H1 (cell line): Measurements from ENCODE around the gene KCNQ1. TPM values are rescaled to one million over a fixed set of nuclear protein-coding genes. Genes with fewer than 3 reads are reported as not detected.

Experiments used
- CTCF ChIA-PET: fragments of 300-600 bp; sonication (Branson Sonifier 250); formaldehyde crosslinking; loops from one replicate; lab custom pipeline; 2021; ENCODE audit not compliant: partially characterized antibody; lab: Charles Lee
- POLR2A ChIA-PET: fragments of 300-600 bp; sonication (Branson Sonifier 250); formaldehyde crosslinking; loops from one replicate; lab custom pipeline; 2021; ENCODE audit warnings: inconsistent platforms; ENCODE audit not compliant: partially characterized antibody; lab: Charles Lee
- DNase-seq, 2 experiments: peaks; one replicate each; pipeline versions ENCODE4 v3.0.0 to v3.0.0-alpha.2; 2010 to 2022; ENCODE audit warnings: low spot score in 2 of 2, low read depth in 1 of 2, mixed read lengths in 1 of 2
- FAIRE-seq: peaks from 2 replicates; lab custom pipeline; 2011; peaks lifted over from hg19 to GRCh38; lab: Jason Lieb, UNC
- H2AFZ ChIP-seq: 2 replicates; pipeline ENCODE4 v1.8.1; 2012; ENCODE audit warnings: low read length, inconsistent platforms
- H2AK5ac ChIP-seq: 2 replicates; pipeline ENCODE4 v1.6.1; 2013; ENCODE audit warnings: low read depth, low read length
- H2BK120ac ChIP-seq: replicated peaks from 2 replicates; pipeline ENCODE3; 2013; ENCODE audit warnings: low read depth, low read length, inconsistent platforms
- H2BK12ac ChIP-seq: 2 replicates; pipeline ENCODE4 v1.6.1; 2013; ENCODE audit warnings: low read depth, low read length
- H2BK15ac ChIP-seq: 2 replicates; pipeline ENCODE4 v1.6.1; 2013; ENCODE audit warnings: low read length
- H2BK20ac ChIP-seq: 2 replicates; pipeline ENCODE4 v1.6.1; 2013; ENCODE audit warnings: low read length
- H2BK5ac ChIP-seq: 2 replicates; pipeline ENCODE4 v1.6.1; 2013; ENCODE audit warnings: low read depth, low read length
- H3K14ac ChIP-seq: 2 replicates; pipeline ENCODE4 v1.6.1; 2013; ENCODE audit warnings: inconsistent platforms; ENCODE audit not compliant: insufficient read length
- H3K18ac ChIP-seq: 2 replicates; pipeline ENCODE4 v1.6.1; 2013; ENCODE audit warnings: low read length; ENCODE audit errors: extremely low read depth
- H3K23ac ChIP-seq: 2 replicates; pipeline ENCODE4 v1.6.1; 2013; ENCODE audit warnings: inconsistent platforms; ENCODE audit not compliant: insufficient read length
- H3K23me2 ChIP-seq: 2 replicates; pipeline ENCODE4 v1.6.1; 2013; ENCODE audit warnings: low read depth, low read length
- H3K27ac ChIP-seq: 2 replicates; pipeline ENCODE4 v1.6.1; 2011; ENCODE audit warnings: low read depth, low read length, inconsistent platforms
- H3K27me3 ChIP-seq, 4 experiments: replicated peaks in 1 of 4; 1 replicate in 1 of 4; 2 replicates in 3 of 4; pipeline versions ENCODE4 v1.6.1 to v1.8.1; 2011 to 2013; ENCODE audit warnings: low read length in 3 of 4, mild to moderate bottlenecking in 3 of 4, inconsistent platforms in 2 of 4, mixed read lengths in 2 of 4, moderate library complexity in 1 of 4; ENCODE audit not compliant: control insufficient read depth in 3 of 4, insufficient read depth in 3 of 4; ENCODE audit errors: extremely low read depth in 1 of 4
- H3K36me3 ChIP-seq, 4 experiments: 2 replicates each; pipeline versions ENCODE4 v1.6.1 to v1.8.1; 2011 to 2013; ENCODE audit warnings: mild to moderate bottlenecking in 4 of 4, low read length in 3 of 4, moderate library complexity in 2 of 4, control low read depth in 1 of 4, inconsistent platforms in 1 of 4; ENCODE audit not compliant: insufficient read depth in 4 of 4, control insufficient read depth in 2 of 4
- H3K4ac ChIP-seq: replicated peaks from 2 replicates; pipeline ENCODE3; 2013; ENCODE audit warnings: low read length, low read depth, mixed read lengths, inconsistent platforms; ENCODE audit not compliant: insufficient read length
- H3K4me1 ChIP-seq, 4 experiments: replicated peaks in 1 of 4; 1 replicate in 1 of 4; 2 replicates in 3 of 4; pipeline versions ENCODE4 v1.6.1 to v1.8.1; 2011 to 2013; ENCODE audit warnings: low read length in 3 of 4, inconsistent platforms in 2 of 4, mixed read lengths in 1 of 4; ENCODE audit not compliant: insufficient read depth in 4 of 4, control insufficient read depth in 3 of 4
- H3K4me2 ChIP-seq, 2 experiments: 2 replicates each; pipeline versions ENCODE4 v1.6.1 to v1.8.1; 2011 to 2013; ENCODE audit warnings: low read depth in 2 of 2, low read length in 2 of 2, control low read depth in 1 of 2, inconsistent platforms in 1 of 2, mild to moderate bottlenecking in 1 of 2; ENCODE audit not compliant: insufficient read depth in 1 of 2
- H3K4me3 ChIP-seq, 4 experiments: fragments of 200-600, 300-600 bp in 1 of 4; sonication (generic), shearing (Covaris generic), sonication (Bioruptor Twin) in 1 of 4; 2 replicates each; pipeline versions ENCODE4 v1.5.1 to v1.8.1; 2011 to 2016; ENCODE audit warnings: low read length in 4 of 4, low read depth in 3 of 4, control low read depth in 2 of 4, inconsistent platforms in 2 of 4, mild to moderate bottlenecking in 2 of 4, mixed read lengths in 1 of 4, moderate library complexity in 1 of 4; ENCODE audit not compliant: insufficient read depth in 2 of 4; ENCODE audit errors: extremely low read depth in 1 of 4
- H3K56ac ChIP-seq: replicated peaks from 2 replicates; pipeline ENCODE3; 2013; ENCODE audit warnings: low read depth, mild to moderate bottlenecking, mixed read lengths, low read length, inconsistent platforms; ENCODE audit not compliant: insufficient read length
- H3K79me1 ChIP-seq: 2 replicates; pipeline ENCODE4 v1.6.1; 2013; ENCODE audit warnings: low read depth, low read length, control low read depth
- H3K79me2 ChIP-seq, 2 experiments: 2 replicates each; pipeline versions ENCODE4 v1.6.1 to v1.8.1; 2012 to 2013; ENCODE audit warnings: low read length in 2 of 2, mild to moderate bottlenecking in 2 of 2, inconsistent platforms in 1 of 2; ENCODE audit not compliant: insufficient read depth in 2 of 2, control insufficient read depth in 1 of 2
- H3K9ac ChIP-seq, 4 experiments: replicated peaks in 1 of 4; 1 replicate in 1 of 4; 2 replicates in 3 of 4; pipeline versions ENCODE4 v1.6.1 to v1.8.1; 2011 to 2013; ENCODE audit warnings: low read depth in 3 of 4, low read length in 3 of 4, control low read depth in 2 of 4, mild to moderate bottlenecking in 2 of 4, moderate library complexity in 2 of 4, inconsistent platforms in 1 of 4; ENCODE audit errors: extremely low read depth in 1 of 4
- H3K9me3 ChIP-seq, 2 experiments: 2 replicates each; pipeline versions ENCODE4 v1.6.1 to v1.8.1; 2012 to 2013; ENCODE audit warnings: mild to moderate bottlenecking in 2 of 2, moderate library complexity in 2 of 2, control low read depth in 1 of 2, inconsistent platforms in 1 of 2, low read depth in 1 of 2, low read length in 1 of 2, mixed read lengths in 1 of 2; ENCODE audit not compliant: insufficient read depth in 2 of 2
- H4K20me1 ChIP-seq, 2 experiments: replicated peaks in 1 of 2; 2 replicates each; pipeline versions ENCODE3 to v1.8.1; 2011 to 2013; ENCODE audit warnings: inconsistent platforms in 2 of 2, low read length in 2 of 2, mild to moderate bottlenecking in 1 of 2; ENCODE audit not compliant: insufficient read depth in 2 of 2, control insufficient read depth in 1 of 2
- H4K5ac ChIP-seq: 2 replicates; pipeline ENCODE4 v1.6.1; 2013; ENCODE audit warnings: low read length, low read depth, mixed read lengths, inconsistent platforms; ENCODE audit not compliant: insufficient read length
- H4K8ac ChIP-seq: 2 replicates; pipeline ENCODE4 v1.8.0; 2013; ENCODE audit warnings: mild to moderate bottlenecking, moderate library complexity, low read length, inconsistent platforms; ENCODE audit not compliant: insufficient read depth; ENCODE audit errors: extremely low read depth
- H4K91ac ChIP-seq: replicated peaks from 2 replicates; pipeline ENCODE3; 2013; ENCODE audit warnings: low read length, mixed read lengths, inconsistent platforms; ENCODE audit not compliant: insufficient read length
- BACH1 ChIP-seq: IDR thresholded peaks from 2 replicates; pipeline ENCODE4 v1.6.1; 2012; ENCODE audit warnings: low read length, improper control_type of control experiment
- BRCA1 ChIP-seq: IDR thresholded peaks from 2 replicates; pipeline ENCODE4 v1.6.1; 2012; ENCODE audit warnings: low read depth, low read length, improper control_type of control experiment
- EGR1 ChIP-seq: IDR thresholded peaks from 2 replicates; pipeline ENCODE4 v1.6.1; 2011; ENCODE audit warnings: low read depth, low read length, borderline replicate concordance
- EP300 ChIP-seq, 2 experiments: IDR thresholded peaks; 1 replicate in 1 of 2; 2 replicates in 1 of 2; pipeline ENCODE4 v1.6.1; 2011 to 2012; ENCODE audit warnings: low read depth in 2 of 2, low read length in 2 of 2, mild to moderate bottlenecking in 2 of 2, borderline replicate concordance in 1 of 2, inconsistent platforms in 1 of 2, moderate library complexity in 1 of 2
- EZH2 ChIP-seq: fragments of 200-600 bp; sonication (generic); IDR thresholded peaks from 2 replicates; pipeline ENCODE4 v1.7.1; 2012; ENCODE audit warnings: low read depth, mild to moderate bottlenecking, moderate library complexity, low read length, inconsistent platforms; ENCODE audit not compliant: severe bottlenecking
- FOSL1 ChIP-seq: IDR thresholded peaks from 2 replicates; pipeline ENCODE4 v1.6.1; 2011; ENCODE audit warnings: mild to moderate bottlenecking, low read depth, low read length, moderate library complexity; ENCODE audit not compliant: insufficient read depth
- GABPA ChIP-seq: IDR thresholded peaks from 2 replicates; pipeline ENCODE4 v1.6.1; 2011; ENCODE audit warnings: mild to moderate bottlenecking, low read length, moderate library complexity, borderline replicate concordance; ENCODE audit not compliant: insufficient read depth
- JUN ChIP-seq: IDR thresholded peaks from 2 replicates; pipeline ENCODE4 v1.6.1; 2011; ENCODE audit warnings: low read depth, mild to moderate bottlenecking, improper control_type of control experiment, low read length
- POLR2A ChIP-seq, 2 experiments: IDR thresholded peaks; 1 replicate in 1 of 2; 2 replicates in 1 of 2; pipeline ENCODE4 v1.6.1; 2011; ENCODE audit warnings: low read depth in 2 of 2, low read length in 2 of 2, mild to moderate bottlenecking in 2 of 2; ENCODE audit errors: control extremely low read depth in 1 of 2
- POU5F1 ChIP-seq: IDR thresholded peaks from 2 replicates; pipeline ENCODE4 v1.6.1; 2011; ENCODE audit warnings: low read depth, mild to moderate bottlenecking, low read length, moderate library complexity
- TCF12 ChIP-seq: IDR thresholded peaks from 2 replicates; pipeline ENCODE4 v1.6.1; 2011; ENCODE audit warnings: low read depth, mild to moderate bottlenecking, low read length
- YY1 ChIP-seq: IDR thresholded peaks from 2 replicates; pipeline ENCODE4 v1.6.1; 2011; ENCODE audit warnings: low read depth, mild to moderate bottlenecking, low read length
- WGBS, 2 experiments: shearing (Covaris generic) in 1 of 2; methylation state at CpG; one replicate each; pipeline versions ENCODE4 v1.1.6 to v1.1.7; 2013 to 2015; ENCODE audit warnings: low lambda C conversion rate in 2 of 2, mixed read lengths in 2 of 2, inconsistent platforms in 1 of 2, low coverage in 1 of 2, missing lambda C conversion rate in 1 of 2; ENCODE audit not compliant: insufficient replicate concordance in 2 of 2, insufficient coverage in 1 of 2, insufficient read length in 1 of 2; ENCODE audit errors: extremely low coverage in 1 of 2, missing lambda C conversion rate in 1 of 2; 5-methylcytosine and 5-hydroxymethylcytosine counted together
- polyA plus RNA-seq, 7 experiments: library from polyadenylated mRNA; depleted of rRNA in 3 of 7; stranded (reverse) in 5 of 7; unstranded in 2 of 7; fragments of >200 nt in 5 of 7; fragments of 200-250 nt in 2 of 7; gene quantifications; 1 replicate in 5 of 7; 2 replicates in 1 of 7; 4 replicates in 1 of 7; pipeline versions ENCODE4 v1.2.1 to v1.2.3, GENCODE V29; 2011 to 2013; ENCODE audit warnings: missing spikeins in 2 of 7, mixed read lengths in 2 of 7
- total RNA-seq: library from RNA; stranded (reverse); fragmentation: NEBNext Ultra II Directional; extraction: Animal tissue kit (Norgen Biotek cat#: 25700); gene quantifications from 2 replicates; pipeline ENCODE4 v1.2.1, GENCODE V29; 2021

KCNQ1 gene
- total and polyA plus RNA-seq, 2 of the 8 experiments (the other 6 are each of a cell fraction or from before 2014, with no cell fraction given), result 1.9 to 2.0 TPM

- no peak overlapping the region for H2AFZ ChIP-seq
- peaks cover 14% of the 10 kb centered on the region; the same call in 1 of the 2 replicates for H3K23me2 ChIP-seq
- CTCF ChIA-PET, result interaction anchor here (1.0 kb wide), 2 partner anchors 13 to 72 kb away, joined by 3 to 4 read pairs; no protein-coding TSS in a partner anchor
- H3K23ac ChIP-seq, result no peak overlapping the region
- H3K36me3 ChIP-seq, result no peaks in the 10 kb centered on the region
- H3K4me2 ChIP-seq, result no peak overlapping the region
- H3K27me3 ChIP-seq, result peaks cover 0 to 29% (median 15%) of the 10 kb centered on the region in 4 experiments; a peak in 6 of 7 replicates
- H3K4ac ChIP-seq, result no peak overlapping the region
- no peak overlapping the region for H3K27ac ChIP-seq
- H2BK120ac ChIP-seq, result no peak overlapping the region
- peak overlapping the region; percentile 50; the same call in 1 of the 2 replicates for H2BK12ac ChIP-seq
- peak overlapping the region; percentile 63 for H4K8ac ChIP-seq
- POLR2A ChIA-PET, result no interaction called here
- DNase-seq, result no peak
- H2BK15ac ChIP-seq, result peak overlapping the region; percentile 40
- no peaks in the 10 kb centered on the region for H3K79me2 ChIP-seq
- peak overlapping the region; percentile 52 for H2BK5ac ChIP-seq
- H2AK5ac ChIP-seq, result no peak overlapping the region
- no peak overlapping the region for H3K14ac ChIP-seq
- peaks cover 6 to 10% of the 10 kb centered on the region in 2 experiments; a peak in 3 of 4 replicates for H3K9me3 ChIP-seq
- 0 out of 2 replicates have a peak overlapping the region, but pooled peaks have one; percentile 13 for H2BK20ac ChIP-seq
- no peak for FAIRE-seq
- no peak overlapping the region for H3K56ac ChIP-seq
- peak overlapping the region; percentile 48; the same call in 1 of the 2 replicates for H3K18ac ChIP-seq
- TF ChIP-seq FOSL1 (no peak), POU5F1 (no peak), POLR2A (IDR thresholded peaks at IDR 0.05; ENCODE audit: control extremely low read depth in 1 of 2, low read depth in 2 of 2, low read length in 2 of 2) (no peak), EGR1 (no peak), EZH2 (no peak), TCF12 (no peak), EP300 (IDR thresholded peaks at IDR 0.05; ENCODE audit: borderline replicate concordance in 1 of 2, low read depth in 2 of 2, low read length in 2 of 2) (no peak), BACH1 (no peak), JUN (no peak), YY1 (no peak), GABPA (no peak), BRCA1 (no peak)
- no peaks in the 10 kb centered on the region for H3K79me1 ChIP-seq
- peaks cover 0 to 2% of the 10 kb centered on the region in 2 experiments for H4K20me1 ChIP-seq
- H4K5ac ChIP-seq, result no peak overlapping the region
- no peak overlapping the region for H3K9ac ChIP-seq
- H4K91ac ChIP-seq, result peak overlapping the region; percentile 52
- H3K4me3 ChIP-seq, result no peak overlapping the region
- 92% methylated on average over 31 of the region's 34 CpGs; no CpG with 5 or more reads in 1 of the 2 experiments for WGBS, 2 experiments
- peaks cover 0 to 13% (median 5%) of the 10 kb centered on the region in 4 experiments; a peak in 5 of 7 replicates for H3K4me1 ChIP-seq
Observed at GRCh38 chr11:2811206-2812091, 366.6 kb downstream of the KCNQ1 start.
